Measurements from ENCODE around the gene LCE2A.

- no peak for TF ChIP-seq POLR2A (IDR thresholded peaks at IDR 0.05)
- TF ChIP-seq, protein P1, sequence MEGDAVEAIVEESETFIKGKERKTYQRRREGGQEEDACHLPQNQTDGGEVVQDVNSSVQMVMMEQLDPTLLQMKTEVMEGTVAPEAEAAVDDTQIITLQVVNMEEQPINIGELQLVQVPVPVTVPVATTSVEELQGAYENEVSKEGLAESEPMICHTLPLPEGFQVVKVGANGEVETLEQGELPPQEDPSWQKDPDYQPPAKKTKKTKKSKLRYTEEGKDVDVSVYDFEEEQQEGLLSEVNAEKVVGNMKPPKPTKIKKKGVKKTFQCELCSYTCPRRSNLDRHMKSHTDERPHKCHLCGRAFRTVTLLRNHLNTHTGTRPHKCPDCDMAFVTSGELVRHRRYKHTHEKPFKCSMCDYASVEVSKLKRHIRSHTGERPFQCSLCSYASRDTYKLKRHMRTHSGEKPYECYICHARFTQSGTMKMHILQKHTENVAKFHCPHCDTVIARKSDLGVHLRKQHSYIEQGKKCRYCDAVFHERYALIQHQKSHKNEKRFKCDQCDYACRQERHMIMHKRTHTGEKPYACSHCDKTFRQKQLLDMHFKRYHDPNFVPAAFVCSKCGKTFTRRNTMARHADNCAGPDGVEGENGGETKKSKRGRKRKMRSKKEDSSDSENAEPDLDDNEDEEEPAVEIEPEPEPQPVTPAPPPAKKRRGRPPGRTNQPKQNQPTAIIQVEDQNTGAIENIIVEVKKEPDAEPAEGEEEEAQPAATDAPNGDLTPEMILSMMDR (IDR thresholded peaks at IDR 0.05) = no peak
These were observed 41.7 kb downstream of the LCE2A start for GRCh38 chr1:152739841-152740240.
